Naive B cell (primary cell): ENCODE results near the gene SMIM10L2A. TPM values are rescaled to one million over a fixed set of nuclear protein-coding genes. Genes with fewer than 3 reads are reported as not detected.
A peak's percentile ranks its signal among the peaks of the same experiment; 100 is the strongest.

Source experiments
- ATAC-seq, 2 donors: fragments of 150-1000 bp; cut with Tn5 transposase; 2 replicates each; pipeline ENCODE4 v1.10.0; 2021; ENCODE audit warnings: low read depth in 2 of 2, mild to moderate bottlenecking in 2 of 2, moderate library complexity in 2 of 2
- DNase-seq: peaks from one replicate; pipeline ENCODE4 v3.0.0; 2022
- H3K27ac Mint-ChIP-seq, 6 donors: one replicate each; pipeline ENCODE4 v1.8.0; 2020 to 2022; ENCODE audit warnings: mild to moderate bottlenecking in 6 of 6, mixed read lengths in 6 of 6, moderate library complexity in 5 of 6, inconsistent platforms in 2 of 6
- H3K27me3 Mint-ChIP-seq, 3 donors: one replicate each; pipeline ENCODE4 v1.8.0; 2021 to 2022; ENCODE audit warnings: mixed read lengths in 3 of 3, mild to moderate bottlenecking in 1 of 3
- H3K36me3 Mint-ChIP-seq, 2 donors: one replicate each; pipeline ENCODE4 v1.8.0; 2020 to 2022; ENCODE audit warnings: mixed read lengths in 2 of 2, inconsistent platforms in 1 of 2, mild to moderate bottlenecking in 1 of 2
- H3K4me1 Mint-ChIP-seq, 3 donors: one replicate each; pipeline ENCODE4 v1.8.0; 2020 to 2022; ENCODE audit warnings: mixed read lengths in 3 of 3, inconsistent platforms in 1 of 3, mild to moderate bottlenecking in 1 of 3, moderate library complexity in 1 of 3
- H3K4me3 Mint-ChIP-seq, 8 donors: one replicate each; pipeline ENCODE4 v1.8.0; 2020 to 2022; ENCODE audit warnings: mild to moderate bottlenecking in 8 of 8, mixed read lengths in 8 of 8, moderate library complexity in 8 of 8, inconsistent platforms in 2 of 8
- H3K9me3 Mint-ChIP-seq, 7 donors: one replicate each; pipeline ENCODE4 v1.8.0; 2020 to 2022; ENCODE audit warnings: mixed read lengths in 7 of 7, mild to moderate bottlenecking in 5 of 7, inconsistent platforms in 2 of 7, moderate library complexity in 1 of 7
- polyA plus RNA-seq, 6 donors: library from polyadenylated mRNA; unstranded; fragments of 300-500 nt; fragmentation: Illumina TruSeq; gene quantifications; one replicate each; pipeline ENCODE4 v1.2.3, GENCODE V29; 2021; ENCODE audit warnings: low read depth in 6 of 6

The SMIM10L2A gene
- under 1 TPM in 1 of 6 donors, not detected in 5; 0.17 TPM for polyA plus RNA-seq

GRCh38 chrX:135421932-135422809 is at the start of gene SMIM10L2A:
TSS of gene SMIM10L2A (plus strand) at chrX:135421944. CDS start at chrX:135422132, 188 bp downstream.
- ATAC-seq (peak; percentile 64 to 74), DNase-seq (peak; percentile 35)
- Mint-ChIP-seq H3K4me3 (peak within 1 kb of the TSS; percentile 63 to 86 (median 76)), H3K36me3 (no peaks in the 10 kb centered on the region), H3K27me3 (peaks cover 5 to 23% (median 11%) of the 10 kb centered on the region in 3 donors), H3K4me1 (peaks cover 0 to 11% (median 0%) of the 10 kb centered on the region in 3 donors), H3K9me3 (no peaks in the 10 kb centered on the region), H3K27ac (peak within 1 kb of the TSS in 3 of 6 donors; percentile 7 to 78 (median 65))

- H3K27me3 Mint-ChIP-seq, result peaks cover 0 to 4% (median 0%) of the 10 kb centered on the region in 3 donors
These were observed 48.4 kb upstream of the SMIM10L2A start for GRCh38 chrX:135373357-135373756.

GRCh38 chrX:135382260-135382659 is 39.5 kb upstream of the SMIM10L2A start:
- Mint-ChIP-seq H3K4me3 (no peak overlapping the region), H3K9me3 (no peaks in the 10 kb centered on the region)
- DNase-seq, result no peak

More at GRCh38 chrX:135373357-135373756, 48.4 kb upstream of the SMIM10L2A start:
- Mint-ChIP-seq H3K9me3 (peaks cover 4 to 14% (median 6%) of the 10 kb centered on the region in 7 donors), H3K36me3 (peaks cover 0 to 12% of the 10 kb centered on the region in 2 donors), H3K4me1 (no peaks in the 10 kb centered on the region), H3K4me3 (no peak overlapping the region), H3K27ac (no peak overlapping the region)
- ATAC-seq (no peak), DNase-seq (no peak)

GRCh38 chrX:135383249-135383648 is 38.5 kb upstream of the SMIM10L2A start:
- no peaks in the 10 kb centered on the region for H3K4me1 Mint-ChIP-seq
- no peaks in the 10 kb centered on the region for H3K9me3 Mint-ChIP-seq
- no peak overlapping the region for H3K27ac Mint-ChIP-seq
- peaks cover 0 to 15% (median 5%) of the 10 kb centered on the region in 3 donors for H3K27me3 Mint-ChIP-seq
- no peaks in the 10 kb centered on the region for H3K36me3 Mint-ChIP-seq
- DNase-seq, result no peak
- H3K4me3 Mint-ChIP-seq, result no peak overlapping the region
- ATAC-seq, result no peak

More at GRCh38 chrX:135382260-135382659, 39.5 kb upstream of the SMIM10L2A start:
- no peak overlapping the region for H3K27ac Mint-ChIP-seq
- no peaks in the 10 kb centered on the region for H3K4me1 Mint-ChIP-seq
- H3K27me3 Mint-ChIP-seq, result peaks cover 0 to 15% (median 5%) of the 10 kb centered on the region in 3 donors
- H3K36me3 Mint-ChIP-seq, result no peaks in the 10 kb centered on the region
- no peak for ATAC-seq

GRCh38 chrX:135384161-135384836 is 37.4 kb upstream of the SMIM10L2A start:
- ATAC-seq (no peak), DNase-seq (no peak)
- H3K9me3 Mint-ChIP-seq, result no peaks in the 10 kb centered on the region
- H3K27me3 Mint-ChIP-seq, result peaks cover under 1 to 15% (median 5%) of the 10 kb centered on the region in 3 donors
- no peaks in the 10 kb centered on the region for H3K36me3 Mint-ChIP-seq
- H3K4me1 Mint-ChIP-seq, result no peaks in the 10 kb centered on the region
- H3K4me3 Mint-ChIP-seq, result no peak overlapping the region
- H3K27ac Mint-ChIP-seq, result no peak overlapping the region

GRCh38 chrX:135388841-135389240 is 32.9 kb upstream of the SMIM10L2A start:
- no peaks in the 10 kb centered on the region for H3K36me3 Mint-ChIP-seq
- no peaks in the 10 kb centered on the region for H3K4me1 Mint-ChIP-seq
- H3K4me3 Mint-ChIP-seq, result no peak overlapping the region

GRCh38 chrX:135389243-135389642 is 32.5 kb upstream of the SMIM10L2A start:
- ATAC-seq, result no peak
- Mint-ChIP-seq H3K4me3 (no peak overlapping the region), H3K27ac (no peak overlapping the region), H3K27me3 (peaks cover 9 to 21% (median 13%) of the 10 kb centered on the region in 3 donors), H3K4me1 (no peaks in the 10 kb centered on the region), H3K36me3 (no peaks in the 10 kb centered on the region), H3K9me3 (peaks cover 0 to 2% (median 0%) of the 10 kb centered on the region in 7 donors)
- no peak for DNase-seq

More at GRCh38 chrX:135388841-135389240, 32.9 kb upstream of the SMIM10L2A start:
- ATAC-seq, result no peak
- no peak for DNase-seq
- H3K27ac Mint-ChIP-seq, result no peak overlapping the region
- H3K27me3 Mint-ChIP-seq, result peaks cover 9 to 25% (median 13%) of the 10 kb centered on the region in 3 donors
- H3K9me3 Mint-ChIP-seq, result peaks cover 0 to 2% (median 0%) of the 10 kb centered on the region in 7 donors

GRCh38 chrX:135389717-135390116 is 32.0 kb upstream of the SMIM10L2A start:
- Mint-ChIP-seq H3K9me3 (peaks cover 0 to 2% (median 0%) of the 10 kb centered on the region in 7 donors), H3K36me3 (no peaks in the 10 kb centered on the region), H3K4me1 (no peaks in the 10 kb centered on the region), H3K4me3 (no peak overlapping the region), H3K27ac (no peak overlapping the region), H3K27me3 (peaks cover 9 to 21% (median 13%) of the 10 kb centered on the region in 3 donors)
- no peak for DNase-seq
- ATAC-seq, result no peak

GRCh38 chrX:135391734-135392133 is 30.0 kb upstream of the SMIM10L2A start:
- Mint-ChIP-seq H3K4me3 (no peak overlapping the region), H3K9me3 (peaks cover 0 to 2% (median 0%) of the 10 kb centered on the region in 7 donors)

GRCh38 chrX:135393051-135393450 is 28.7 kb upstream of the SMIM10L2A start:
- no peak overlapping the region for H3K27ac Mint-ChIP-seq
- H3K27me3 Mint-ChIP-seq, result peaks cover 13 to 24% (median 13%) of the 10 kb centered on the region in 3 donors
- H3K4me3 Mint-ChIP-seq, result no peak overlapping the region
- H3K4me1 Mint-ChIP-seq, result no peaks in the 10 kb centered on the region
- no peaks in the 10 kb centered on the region for H3K36me3 Mint-ChIP-seq
- H3K9me3 Mint-ChIP-seq, result peaks cover 0 to 2% (median 0%) of the 10 kb centered on the region in 7 donors
- ATAC-seq, result no peak
- no peak for DNase-seq

More at GRCh38 chrX:135391734-135392133, 30.0 kb upstream of the SMIM10L2A start:
- Mint-ChIP-seq H3K4me1 (no peaks in the 10 kb centered on the region), H3K36me3 (no peaks in the 10 kb centered on the region), H3K27ac (no peak overlapping the region), H3K27me3 (peaks cover 9 to 21% (median 13%) of the 10 kb centered on the region in 3 donors)
- no peak for ATAC-seq
- DNase-seq, result no peak

GRCh38 chrX:135395064-135395463 is 26.7 kb upstream of the SMIM10L2A start:
- H3K27ac Mint-ChIP-seq, result no peak overlapping the region
- no peaks in the 10 kb centered on the region for H3K36me3 Mint-ChIP-seq
- no peaks in the 10 kb centered on the region for H3K4me1 Mint-ChIP-seq
- no peak for ATAC-seq
- peaks cover 0 to 2% (median 0%) of the 10 kb centered on the region in 7 donors for H3K9me3 Mint-ChIP-seq
- no peak for DNase-seq
- peaks cover 5 to 24% (median 10%) of the 10 kb centered on the region in 3 donors for H3K27me3 Mint-ChIP-seq
- H3K4me3 Mint-ChIP-seq, result no peak overlapping the region

- ATAC-seq (no peak), DNase-seq (no peak)
- H3K27me3 Mint-ChIP-seq, result peaks cover 4 to 14% (median 5%) of the 10 kb centered on the region in 3 donors
- no peak overlapping the region for H3K4me3 Mint-ChIP-seq
- no peak overlapping the region for H3K27ac Mint-ChIP-seq
- H3K36me3 Mint-ChIP-seq, result no peaks in the 10 kb centered on the region
- H3K4me1 Mint-ChIP-seq, result no peaks in the 10 kb centered on the region
- H3K9me3 Mint-ChIP-seq, result peaks cover 0 to 2% (median 0%) of the 10 kb centered on the region in 7 donors
These were observed 25.6 kb upstream of the SMIM10L2A start for GRCh38 chrX:135396109-135396508.

- no peak for ATAC-seq
- Mint-ChIP-seq H3K27me3 (peaks cover 2 to 9% (median 4%) of the 10 kb centered on the region in 3 donors), H3K9me3 (peaks cover 0 to 2% (median 0%) of the 10 kb centered on the region in 7 donors), H3K36me3 (no peaks in the 10 kb centered on the region), H3K27ac (no peak overlapping the region), H3K4me1 (no peaks in the 10 kb centered on the region), H3K4me3 (no peak overlapping the region)
- DNase-seq, result no peak
These were observed 25.2 kb upstream of the SMIM10L2A start for GRCh38 chrX:135396566-135396965.
